Fibroblast of lung (primary cell): ENCODE results near the gene PRKCA. TPM values are rescaled to one million over a fixed set of nuclear protein-coding genes. Genes with fewer than 3 reads are reported as not detected.
"Not testable (repeated sequence)": the region's sequence is repeated elsewhere in the genome, so short reads cannot be mapped to it uniquely, and the experiment has no call there.

Experiments used
- DNase-seq, 2 donors: peaks; one replicate each; pipeline versions ENCODE4 v3.0.0 to v3.0.0-alpha.2; 2010; ENCODE audit warnings: low read depth in 2 of 2
- H2AFZ ChIP-seq: 2 replicates; pipeline ENCODE4 v1.5.1; 2012; ENCODE audit warnings: low read length, control low read depth, inconsistent platforms
- H3K27ac ChIP-seq: 2 replicates; pipeline ENCODE4 v1.5.1; 2011; ENCODE audit warnings: low read length, control low read depth; ENCODE audit not compliant: insufficient read depth
- H3K27me3 ChIP-seq: 2 replicates; pipeline ENCODE4 v1.5.1; 2011; ENCODE audit warnings: mild to moderate bottlenecking, low read length; ENCODE audit not compliant: control insufficient read depth, insufficient read depth
- H3K36me3 ChIP-seq: 2 replicates; pipeline ENCODE4 v1.5.1; 2011; ENCODE audit warnings: low read length; ENCODE audit not compliant: control insufficient read depth, insufficient read depth
- H3K4me1 ChIP-seq: 2 replicates; pipeline ENCODE4 v1.5.1; 2011; ENCODE audit warnings: low read length; ENCODE audit not compliant: control insufficient read depth, insufficient read depth; ENCODE audit errors: extremely low read depth
- H3K4me2 ChIP-seq: 2 replicates; pipeline ENCODE4 v1.5.1; 2011; ENCODE audit warnings: low read length, control low read depth; ENCODE audit not compliant: insufficient read depth; ENCODE audit errors: extremely low read depth
- H3K4me3 ChIP-seq, 4 experiments: fragments of 200-600 bp in 1 of 4; sonication (generic) in 1 of 4; replicated peaks in 1 of 4; 2 replicates each; pipeline ENCODE4 v1.5.1; 2011 to 2016; ENCODE audit warnings: low read length in 4 of 4, low read depth in 3 of 4, mild to moderate bottlenecking in 3 of 4, control low read depth in 2 of 4, inconsistent platforms in 1 of 4, mixed read lengths in 1 of 4; ENCODE audit not compliant: insufficient read depth in 1 of 4; ENCODE audit errors: control extremely low read depth in 1 of 4
- H3K79me2 ChIP-seq: 2 replicates; pipeline ENCODE4 v1.5.1; 2012; ENCODE audit warnings: mild to moderate bottlenecking, low read length, inconsistent platforms; ENCODE audit not compliant: control insufficient read depth, insufficient read depth
- H3K9ac ChIP-seq: 2 replicates; pipeline ENCODE4 v1.5.1; 2011; ENCODE audit warnings: mild to moderate bottlenecking, low read length, control low read depth; ENCODE audit not compliant: insufficient read depth
- H3K9me3 ChIP-seq: 2 replicates; pipeline ENCODE4 v1.5.1; 2012; ENCODE audit warnings: low read depth, low read length; ENCODE audit not compliant: control insufficient read depth, insufficient read depth
- H4K20me1 ChIP-seq: 2 replicates; pipeline ENCODE4 v1.5.1; 2011; ENCODE audit warnings: low read length; ENCODE audit not compliant: control insufficient read depth, insufficient read depth; ENCODE audit errors: extremely low read depth
- EZH2 ChIP-seq: IDR thresholded peaks from 2 replicates; pipeline ENCODE4 v1.5.1; 2012; ENCODE audit warnings: low read length, control low read depth, mild to moderate bottlenecking; ENCODE audit errors: missing control alignments
- polyA plus RNA-seq, 2 donors: library from polyadenylated mRNA; depleted of rRNA in 1 of 2; stranded (reverse) in 1 of 2; unstranded in 1 of 2; fragments of >200 nt; gene quantifications; 2 replicates each; pipeline ENCODE4 v1.2.1, GENCODE V29; 2011 to 2012; ENCODE audit warnings: missing spikeins in 1 of 2
- total RNA-seq: library from RNA; depleted of rRNA; stranded (reverse); fragments of >200 nt; gene quantifications from 2 replicates; pipeline ENCODE4 v1.2.1, GENCODE V29; 2014
- TF ChIP-seq, protein P1 (sequence below), 2 donors: IDR thresholded peaks in 1 of 2; conservative IDR thresholded peaks in 1 of 2; 1 replicate in 1 of 2; 2 replicates in 1 of 2; pipeline ENCODE4 v1.5.1; 2011 to 2012; ENCODE audit warnings: low read length in 2 of 2, control low read depth in 1 of 2, inconsistent platforms in 1 of 2, low read depth in 1 of 2, mild to moderate bottlenecking in 1 of 2

Gene PRKCA
- total and polyA plus RNA-seq, 2 donors (not counting 1 experiment from before 2014, with no cell fraction given), result 34.0 to 74.2 TPM

DNA sequence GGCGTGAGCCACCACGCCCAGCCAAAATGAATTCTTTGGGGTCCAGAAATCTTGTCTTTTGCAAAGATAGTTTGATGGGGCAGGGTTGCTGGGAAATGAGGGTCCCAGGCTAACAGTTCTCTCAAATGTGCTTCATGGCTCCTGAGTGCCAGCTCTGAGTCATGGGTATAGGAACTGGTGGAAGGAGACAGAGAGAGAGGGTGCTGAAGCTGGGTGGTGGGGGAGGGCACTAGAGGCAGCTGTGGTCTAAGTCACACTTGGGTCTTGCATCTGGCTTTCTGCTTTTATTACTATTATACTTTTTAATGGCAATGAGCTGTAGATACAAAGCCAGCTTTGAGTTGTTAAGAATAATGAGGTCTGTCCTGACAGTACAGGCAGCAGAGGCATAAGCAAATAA, 54.6 kb downstream of the PRKCA start:
- H3K4me3 ChIP-seq, result no peak overlapping the region
- H3K27ac ChIP-seq, result no peak overlapping the region
- TF ChIP-seq, protein P1, sequence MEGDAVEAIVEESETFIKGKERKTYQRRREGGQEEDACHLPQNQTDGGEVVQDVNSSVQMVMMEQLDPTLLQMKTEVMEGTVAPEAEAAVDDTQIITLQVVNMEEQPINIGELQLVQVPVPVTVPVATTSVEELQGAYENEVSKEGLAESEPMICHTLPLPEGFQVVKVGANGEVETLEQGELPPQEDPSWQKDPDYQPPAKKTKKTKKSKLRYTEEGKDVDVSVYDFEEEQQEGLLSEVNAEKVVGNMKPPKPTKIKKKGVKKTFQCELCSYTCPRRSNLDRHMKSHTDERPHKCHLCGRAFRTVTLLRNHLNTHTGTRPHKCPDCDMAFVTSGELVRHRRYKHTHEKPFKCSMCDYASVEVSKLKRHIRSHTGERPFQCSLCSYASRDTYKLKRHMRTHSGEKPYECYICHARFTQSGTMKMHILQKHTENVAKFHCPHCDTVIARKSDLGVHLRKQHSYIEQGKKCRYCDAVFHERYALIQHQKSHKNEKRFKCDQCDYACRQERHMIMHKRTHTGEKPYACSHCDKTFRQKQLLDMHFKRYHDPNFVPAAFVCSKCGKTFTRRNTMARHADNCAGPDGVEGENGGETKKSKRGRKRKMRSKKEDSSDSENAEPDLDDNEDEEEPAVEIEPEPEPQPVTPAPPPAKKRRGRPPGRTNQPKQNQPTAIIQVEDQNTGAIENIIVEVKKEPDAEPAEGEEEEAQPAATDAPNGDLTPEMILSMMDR (conservative IDR thresholded peaks at IDR 0.05 in 1 of 2, IDR thresholded peaks at IDR 0.05 in 1 of 2; ENCODE audit: low read depth in 1 of 2, low read length in 2 of 2), result no peak
- TF ChIP-seq EZH2, result no peak
- peaks cover 84% of the 10 kb centered on the region for H3K79me2 ChIP-seq
- peaks cover 11% of the 10 kb centered on the region for H3K4me1 ChIP-seq
- H2AFZ ChIP-seq, result no peak overlapping the region
- H4K20me1 ChIP-seq, result peaks cover 2% of the 10 kb centered on the region
- H3K9ac ChIP-seq, result no peak overlapping the region
- H3K27me3 ChIP-seq, result no peaks in the 10 kb centered on the region
- no peaks in the 10 kb centered on the region for H3K9me3 ChIP-seq
- peaks cover 2% of the 10 kb centered on the region for H3K36me3 ChIP-seq
- DNase-seq, result peak; percentile 27 to 49
- H3K4me2 ChIP-seq, result no peak overlapping the region

DNA sequence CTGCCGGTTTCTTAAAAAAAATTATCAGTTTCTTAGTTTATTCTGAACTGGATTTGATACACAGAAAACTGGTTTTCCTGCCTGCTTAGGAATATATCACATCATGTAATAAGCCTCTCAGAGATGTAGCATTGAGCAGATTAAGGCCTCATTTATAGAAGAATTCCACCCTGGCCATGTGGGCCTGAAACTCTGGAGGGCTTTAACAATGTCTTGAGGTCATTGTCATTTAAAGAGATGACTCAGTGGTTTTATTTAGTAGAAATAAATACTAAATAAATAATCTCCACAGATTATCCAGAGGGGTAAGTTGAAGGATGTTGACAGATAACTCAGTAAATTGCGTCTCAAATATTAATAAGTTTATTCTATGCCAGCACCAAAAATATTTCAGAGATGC, 56.9 kb downstream of the PRKCA start:
- Histone ChIP-seq H3K27me3 (no peaks in the 10 kb centered on the region), H3K9ac (no peak overlapping the region), H3K4me3 (no peak overlapping the region), H3K27ac (no peak overlapping the region), H4K20me1 (no peaks in the 10 kb centered on the region), H3K36me3 (peaks cover 2% of the 10 kb centered on the region), H3K79me2 (peaks cover 86% of the 10 kb centered on the region), H2AFZ (no peak overlapping the region), H3K4me1 (peaks cover 4% of the 10 kb centered on the region), H3K4me2 (no peak overlapping the region), H3K9me3 (no peaks in the 10 kb centered on the region)
- TF ChIP-seq, protein P1 (conservative IDR thresholded peaks at IDR 0.05 in 1 of 2, IDR thresholded peaks at IDR 0.05 in 1 of 2; ENCODE audit: low read depth in 1 of 2, low read length in 2 of 2), result no peak
- TF ChIP-seq EZH2, result no peak
- no peak for DNase-seq

DNA sequence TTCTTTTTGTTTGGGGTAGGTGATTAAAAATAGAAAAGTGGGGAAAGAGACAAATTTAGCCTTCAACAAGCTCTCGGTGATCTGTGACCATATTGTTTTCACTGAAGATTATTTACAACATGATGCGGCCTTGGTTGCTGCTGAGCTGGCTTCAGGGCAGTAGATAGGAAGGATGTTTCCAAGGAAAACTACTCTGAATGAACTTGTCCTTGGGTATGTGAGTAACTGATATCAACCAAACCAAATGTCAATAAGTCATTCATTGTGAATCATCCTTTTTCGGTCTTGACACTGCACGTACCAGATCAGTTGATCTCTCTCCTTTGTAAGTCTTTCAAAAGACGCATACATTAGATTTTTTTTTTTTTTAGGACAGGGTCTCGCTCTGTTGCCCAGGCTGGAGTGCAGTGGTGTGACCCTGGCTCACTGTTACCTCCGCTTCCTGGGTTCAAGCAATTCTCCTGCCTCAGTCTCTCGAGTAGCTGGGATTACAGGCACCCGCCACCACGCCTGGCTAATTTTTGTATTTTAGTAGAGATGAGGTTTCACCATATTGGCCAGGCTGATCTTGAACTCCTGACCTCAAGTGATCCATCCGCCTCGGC, 58.6 kb downstream of the PRKCA start:
- not testable (repeated sequence) for DNase-seq, H2AFZ ChIP-seq, H3K4me1 ChIP-seq, H3K9me3 ChIP-seq, H3K36me3 ChIP-seq, H3K4me2 ChIP-seq, H3K4me3 ChIP-seq, H3K9ac ChIP-seq, H3K27ac ChIP-seq, H4K20me1 ChIP-seq, H3K27me3 ChIP-seq
- peaks cover 85% of the 10 kb centered on the region for H3K79me2 ChIP-seq
